GM21529 (cell line): ENCODE measurements around the gene TBC1D17.

Experiments used
- ATAC-seq: cut with Tn5 transposase; IDR thresholded peaks from one replicate; pipeline ENCODE4 v1.9.1; 2021; ENCODE audit not compliant: unreplicated experiment

Gene TBC1D17

GRCh38 chr19:49933643-49934042 is 56.1 kb downstream of the TBC1D17 start:
- ATAC-seq, result no peak

- ATAC-seq, result no peak
Measured at GRCh38 chr19:49936549-49936948, 59.0 kb downstream of the TBC1D17 start.

- ATAC-seq, result no peak
Measured at GRCh38 chr19:49937750-49938381, 60.4 kb downstream of the TBC1D17 start.
